Endothelial cell of umbilical vein (primary cell): ENCODE measurements around the gene RAPH1. TPM values are rescaled to one million over a fixed set of nuclear protein-coding genes. Genes with fewer than 3 reads are reported as not detected.

ENCODE experiments used
- Bru-seq: library from RNA; stranded (reverse); fragments of 400-500 nt; gene quantifications from one replicate; lab custom pipeline; 2021; lab: Mats Ljungman, UMichigan
- BruChase-seq, 2 experiments: library from RNA; stranded (reverse); fragments of 400-500 nt; gene quantifications; one replicate each; lab custom pipeline; 2021; lab: Mats Ljungman, UMichigan
- BruUV-seq: library from RNA; stranded (reverse); fragments of 400-500 nt; replicated peaks from 2 replicates; lab custom pipeline; 2021; lab: Mats Ljungman, UMichigan
- CTCF ChIA-PET: fragments of 300-600, 350-600 bp; sonication (Branson Sonifier 250); formaldehyde crosslinking; loops from one replicate; lab custom pipeline; 2021; ENCODE audit warnings: antibody characterized with exemption, inconsistent platforms; lab: Charles Lee
- POLR2A ChIA-PET: fragments of 300-600, 350-600 bp; sonication (Branson Sonifier 250); formaldehyde crosslinking; loops from one replicate; lab custom pipeline; 2021; ENCODE audit warnings: antibody characterized with exemption, inconsistent platforms; lab: Charles Lee
- DNase-seq: peaks from one replicate; pipeline ENCODE4 v3.0.0-alpha.2; 2011; ENCODE audit warnings: low read depth, low spot score
- FAIRE-seq: peaks from 2 replicates; lab custom pipeline; 2011; peaks lifted over from hg19 to GRCh38; lab: Jason Lieb, UNC
- H2AFZ ChIP-seq: 2 replicates; pipeline ENCODE4 v1.6.0; 2012; ENCODE audit warnings: low read depth, low read length, control low read depth, inconsistent platforms
- H3K27ac ChIP-seq: 2 replicates; pipeline ENCODE4 v1.5.1; 2011; ENCODE audit warnings: low read depth, mild to moderate bottlenecking, control low read depth, low read length, moderate library complexity; ENCODE audit not compliant: insufficient read depth
- H3K27me3 ChIP-seq, 2 experiments: 2 replicates each; pipeline versions ENCODE4 v1.6.0 to v1.6.1; 2011; ENCODE audit warnings: low read length in 2 of 2, mixed read lengths in 1 of 2; ENCODE audit not compliant: control insufficient read depth in 2 of 2, insufficient read depth in 2 of 2
- H3K36me3 ChIP-seq, 2 experiments: 2 replicates in 1 of 2; 3 replicates in 1 of 2; pipeline ENCODE4 v1.5.1; 2011; ENCODE audit warnings: low read length in 2 of 2, mild to moderate bottlenecking in 1 of 2, moderate library complexity in 1 of 2; ENCODE audit not compliant: control insufficient read depth in 2 of 2, insufficient read depth in 2 of 2; ENCODE audit errors: extremely low read depth in 1 of 2
- H3K4me1 ChIP-seq: 3 replicates; pipeline ENCODE4 v1.5.1; 2011; ENCODE audit warnings: mild to moderate bottlenecking, low read length; ENCODE audit not compliant: control insufficient read depth, insufficient read depth; ENCODE audit errors: extremely low read depth
- H3K4me2 ChIP-seq: 2 replicates; pipeline ENCODE4 v1.6.1; 2011; ENCODE audit warnings: low read length, control low read depth, mixed read lengths; ENCODE audit not compliant: insufficient read depth
- H3K4me3 ChIP-seq, 3 experiments: fragments of 200-600 bp in 1 of 3; sonication (generic), shearing (Covaris generic) in 1 of 3; replicated peaks in 1 of 3; 2 replicates each; pipeline ENCODE4 v1.5.1; 2011 to 2016; ENCODE audit warnings: control low read depth in 3 of 3, low read length in 3 of 3, mild to moderate bottlenecking in 2 of 3, inconsistent platforms in 1 of 3, low read depth in 1 of 3, moderate library complexity in 1 of 3; ENCODE audit not compliant: insufficient read depth in 1 of 3
- H3K79me2 ChIP-seq: 2 replicates; pipeline ENCODE4 v1.6.0; 2012; ENCODE audit warnings: low read length, inconsistent platforms; ENCODE audit not compliant: control insufficient read depth, insufficient read depth
- H3K9ac ChIP-seq: replicated peaks from 2 replicates; pipeline ENCODE3; 2011; ENCODE audit warnings: low read length, control low read depth; ENCODE audit not compliant: insufficient read depth; ENCODE audit errors: extremely low read depth
- H3K9me1 ChIP-seq: replicated peaks from 3 replicates; pipeline ENCODE4 v1.6.0; 2011; ENCODE audit warnings: mild to moderate bottlenecking, low read length; ENCODE audit not compliant: control insufficient read depth, insufficient read depth; ENCODE audit errors: extremely low read depth
- H3K9me3 ChIP-seq: replicated peaks from 2 replicates; pipeline ENCODE4 v1.5.1; 2012; ENCODE audit warnings: low read length, inconsistent platforms; ENCODE audit not compliant: control insufficient read depth, insufficient read depth
- H4K20me1 ChIP-seq: replicated peaks from 2 replicates; pipeline ENCODE3; 2011; ENCODE audit warnings: mild to moderate bottlenecking, low read length; ENCODE audit not compliant: control insufficient read depth, insufficient read depth; ENCODE audit errors: extremely low read depth
- CTCF ChIP-seq, 2 donors: IDR thresholded peaks; 1 replicate in 1 of 2; 2 replicates in 1 of 2; pipeline ENCODE4 v1.5.1; 2011; ENCODE audit warnings: low read length in 2 of 2, mild to moderate bottlenecking in 2 of 2, moderate library complexity in 2 of 2, control low read depth in 1 of 2, inconsistent platforms in 1 of 2, low read depth in 1 of 2; ENCODE audit not compliant: insufficient read depth in 1 of 2; ENCODE audit errors: extremely low read depth in 1 of 2
- FOS ChIP-seq: IDR thresholded peaks from 2 replicates; pipeline ENCODE4 v1.6.1; 2011; ENCODE audit warnings: mild to moderate bottlenecking, low read length, moderate library complexity, borderline replicate concordance; ENCODE audit not compliant: insufficient read depth
- POLR2A ChIP-seq: IDR thresholded peaks from 2 replicates; pipeline ENCODE4 v1.6.1; 2012; ENCODE audit warnings: low read depth, mild to moderate bottlenecking, control low read depth, low read length
- POLR2AphosphoS5 ChIP-seq: IDR thresholded peaks from 2 replicates; pipeline ENCODE4 v1.6.1; 2012; ENCODE audit warnings: low read depth, mild to moderate bottlenecking, control low read depth, low read length, moderate library complexity; ENCODE audit not compliant: insufficient read depth
- dilution Hi-C: fragments of 300-500 bp; cut with MboI; formaldehyde crosslinking; loops from one replicate; pipeline ENCODE4 v1.15.0; 2019; ENCODE audit warnings: low sequenced_read_pairs; ENCODE audit not compliant: extremely low pct_ligation_motif_present
- intact Hi-C: fragments of 100-400 bp; cut with micrococcal nuclease; formaldehyde crosslinking; loops from one replicate; pipeline ENCODE4 v1.10.0; 2022
- long read RNA-seq: library from polyadenylated mRNA; stranded (forward); transcript quantifications from one replicate; pipeline ENCODE4 v2.0.0, GENCODE V29; 2021
- polyA minus RNA-seq, 3 experiments: library from RNA; depleted of rRNA, polyadenylated mRNA; stranded (reverse); fragments of >200 nt; gene quantifications; 1 replicate in 1 of 3; 2 replicates in 2 of 3; pipeline ENCODE4 v1.2.3, GENCODE V29; 2011
- polyA plus RNA-seq, 4 experiments: library from polyadenylated mRNA; depleted of rRNA in 3 of 4; stranded (reverse) in 3 of 4; unstranded in 1 of 4; fragments of >200 nt; gene quantifications; 2 replicates each; pipeline versions ENCODE4 v1.2.1 to v1.2.3, GENCODE V29; 2011 to 2012; ENCODE audit warnings: missing spikeins in 1 of 4
- total RNA-seq: library from RNA; stranded (reverse); gene quantifications from 2 replicates; pipeline ENCODE4 v1.2.3, GENCODE V29; 2021

Gene RAPH1
- 56.9 and 59.5 TPM in 2 replicates for total RNA-seq
- polyA plus RNA-seq: 3.6 and 5.1 TPM in 2 replicates
- polyA plus RNA-seq (2011; cell fraction: cytosol; rRNA removed): 6.3 and 6.5 TPM in 2 replicates
- 14.9 and 16.3 TPM in 2 replicates for polyA plus RNA-seq (2011; cell fraction: nucleus; rRNA removed)
- polyA plus RNA-seq (2012): 21.0 and 23.8 TPM in 2 replicates
- 17.8 and 21.4 TPM in 2 replicates for polyA minus RNA-seq
- 8.7 TPM for polyA minus RNA-seq (2011; cell fraction: cytosol; rRNA and poly(A)+ RNA removed)
- polyA minus RNA-seq (2011; cell fraction: nucleus; rRNA and poly(A)+ RNA removed): 28.7 and 44.3 TPM in 2 replicates
- Bru-seq, nascent RNA: percentile 92 among the genes with signal in this experiment
- BruChase-seq, experiment 1, labeled RNA remaining after a 6-hour chase: percentile 79 among the genes with signal in this experiment
- BruChase-seq, experiment 2, labeled RNA remaining after a 2-hour chase: percentile 84 among the genes with signal in this experiment
- long read RNA-seq, partial matches to known transcripts: 3 of 60 reads
- long read RNA-seq, other reads (novel, unspliced or antisense): 57 of 60 reads

DNA sequence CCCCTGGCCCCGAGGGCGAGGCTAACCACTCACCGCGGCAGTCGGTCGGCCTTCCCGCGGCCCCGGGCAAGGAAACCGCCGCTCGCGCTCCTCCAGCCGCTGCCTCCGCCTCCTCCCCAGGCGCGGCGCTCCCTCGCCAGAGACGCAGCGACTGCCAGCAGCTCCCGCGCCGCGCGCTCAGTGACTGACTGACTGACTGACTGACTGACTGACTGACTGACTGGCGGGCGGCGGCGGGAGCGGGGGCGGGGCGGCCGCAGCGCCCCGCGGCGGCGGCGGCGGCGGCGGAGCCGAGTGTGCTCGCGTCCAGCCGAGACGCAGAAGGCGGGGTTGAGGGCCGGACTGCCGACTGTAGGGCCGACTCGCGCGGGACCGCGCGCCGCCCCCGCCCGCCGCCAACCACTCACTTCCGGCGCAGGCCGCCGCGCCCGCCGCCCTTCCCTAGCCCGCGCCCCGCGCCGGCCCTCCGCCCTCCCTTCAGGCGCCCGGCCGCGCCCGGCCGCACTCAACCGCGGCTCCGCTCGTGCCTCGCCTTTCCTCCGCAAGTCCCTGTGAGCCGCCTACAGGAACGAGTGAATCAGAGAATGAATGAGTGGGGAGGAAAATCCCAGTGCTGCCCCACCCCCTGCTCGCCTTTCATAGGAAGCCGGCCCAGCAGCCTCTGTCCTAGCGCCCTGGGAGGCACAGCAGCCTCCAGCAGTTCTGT is at the start of gene RAPH1:
Gene RAPH1 (minus strand): TSS at position 224 of the 706 bp plus-strand sequence. CDS start 39,948 bp downstream, outside the sequence.
- Histone ChIP-seq H3K27me3 (no peaks in the 10 kb centered on the region), H3K27ac (peak within 1 kb of the TSS; percentile 81), H3K9me1 (no peaks in the 10 kb centered on the region), H3K4me2 (peak within 1 kb of the TSS; percentile 85), H3K4me1 (peaks cover 18% of the 10 kb centered on the region), H3K9me3 (no peaks in the 10 kb centered on the region), H3K9ac (peak within 1 kb of the TSS; percentile 97), H3K4me3 (peak within 1 kb of the TSS; percentile 93 to 100 (median 98)), H3K79me2 (peaks cover 46% of the 10 kb centered on the region), H2AFZ (peak within 1 kb of the TSS; percentile 70), H4K20me1 (no peaks in the 10 kb centered on the region), H3K36me3 (no peaks in the 10 kb centered on the region)
- ChIA-PET CTCF (interaction anchor here (1.1 to 2.5 kb wide), 3 partner anchors 10 to 280 kb away, joined by 3 to 7 read pairs (median 6); no protein-coding TSS in a partner anchor), POLR2A (interaction anchor here (0.8 to 0.9 kb wide), 2 partner anchors 148 to 374 kb away, joined by 3 to 4 read pairs; no protein-coding TSS in a partner anchor)
- DNase-seq (peak; percentile 85), FAIRE-seq (peak; percentile 82)
- BruUV-seq: no TSS peak
- intact Hi-C loops: loop anchor here (1.0 to 2.0 kb wide), 6 partner anchors 147 to 296 kb away; partner anchors contain the start of gene CYP20A1
- dilution Hi-C loops: no loop called here
- peak; percentile 50 for TF ChIP-seq FOS
- TF ChIP-seq POLR2AphosphoS5: peak; percentile 91
- TF ChIP-seq POLR2A: peak; percentile 86
- no peak for TF ChIP-seq CTCF (IDR thresholded peaks at IDR 0.05; ENCODE audit: extremely low read depth in 1 of 2, insufficient read depth in 1 of 2, low read depth in 1 of 2, low read length in 2 of 2)
